DOHH2 (cell line): ENCODE measurements around the gene EXOC3L1.

Source experiments
- H3F3A ChIP-seq: fragments of 200-600 bp; sonication (generic), shearing (Covaris generic); 2 replicates; pipeline ENCODE4 v1.6.0; 2016; ENCODE audit warnings: antibody characterized with exemption, mild to moderate bottlenecking; ENCODE audit not compliant: control insufficient read depth, insufficient read depth
- H3K27ac ChIP-seq: fragments of 200-600 bp; sonication (generic); 2 replicates; pipeline ENCODE4 v1.5.1; 2014; ENCODE audit warnings: low read depth, mild to moderate bottlenecking, low read length, moderate library complexity
- H3K27me3 ChIP-seq: fragments of 200-600 bp; sonication (generic); 2 replicates; pipeline ENCODE4 v1.6.1; 2014; ENCODE audit warnings: mild to moderate bottlenecking, low read length, mixed read lengths; ENCODE audit not compliant: control insufficient read depth
- H3K36me3 ChIP-seq: fragments of 200-600 bp; sonication (generic); 2 replicates; pipeline ENCODE4 v1.6.1; 2014; ENCODE audit warnings: mild to moderate bottlenecking, low read length, moderate library complexity, mixed read lengths; ENCODE audit not compliant: control insufficient read depth
- H3K4me1 ChIP-seq: fragments of 200-600 bp; sonication (generic); 2 replicates; pipeline ENCODE4 v1.6.1; 2014; ENCODE audit warnings: mild to moderate bottlenecking, low read length, mixed read lengths; ENCODE audit not compliant: control insufficient read depth
- H3K4me2 ChIP-seq: fragments of 200-600 bp; sonication (generic); 2 replicates; pipeline ENCODE4 v1.6.0; 2014; ENCODE audit warnings: mild to moderate bottlenecking, low read length, moderate library complexity
- H3K4me3 ChIP-seq: fragments of 200-600 bp; sonication (generic); 2 replicates; pipeline ENCODE4 v1.5.1; 2014; ENCODE audit warnings: mild to moderate bottlenecking, low read length, mixed read lengths
- H3K79me2 ChIP-seq: fragments of 200-600 bp; sonication (generic); 2 replicates; pipeline ENCODE4 v1.6.1; 2014; ENCODE audit warnings: mild to moderate bottlenecking, low read length, mixed read lengths; ENCODE audit not compliant: control insufficient read depth
- H3K9me2 ChIP-seq: fragments of 200-600 bp; sonication (generic); replicated peaks from 2 replicates; pipeline ENCODE4 v1.6.1; 2014; ENCODE audit warnings: mild to moderate bottlenecking, low read length, mixed read lengths; ENCODE audit not compliant: control insufficient read depth
- H3K9me3 ChIP-seq: fragments of 200-600 bp; sonication (generic); 2 replicates; pipeline ENCODE4 v1.6.1; 2014; ENCODE audit warnings: antibody characterized with exemption, low read length, mixed read lengths; ENCODE audit not compliant: control insufficient read depth, insufficient read depth
- H4K20me1 ChIP-seq: fragments of 200-600 bp; sonication (generic); 2 replicates; pipeline ENCODE4 v1.6.0; 2014; ENCODE audit warnings: low read depth, mild to moderate bottlenecking, antibody characterized with exemption, low read length, moderate library complexity; ENCODE audit not compliant: control insufficient read depth, insufficient read depth
- EZH2phosphoT487 ChIP-seq: fragments of 200-600 bp; sonication (generic); IDR thresholded peaks from 2 replicates; pipeline ENCODE4 v1.6.1; 2017; ENCODE audit warnings: borderline replicate concordance, mild to moderate bottlenecking, antibody characterized with exemption, low read length, moderate library complexity, mixed read lengths
- TF ChIP-seq, protein P1 (sequence below): fragments of 200-600 bp; sonication (generic); IDR thresholded peaks from one replicate; pipeline ENCODE4 v1.5.1; 2014; ENCODE audit warnings: antibody characterized with exemption, mild to moderate bottlenecking, low read depth, low read length; ENCODE audit not compliant: poor library complexity, severe bottlenecking

EXOC3L1 gene

GRCh38 chr16:67202956-67203493 lies 13.1 kb upstream of the EXOC3L1 start:
- no peaks in the 10 kb centered on the region for H3K27me3 ChIP-seq

DNA sequence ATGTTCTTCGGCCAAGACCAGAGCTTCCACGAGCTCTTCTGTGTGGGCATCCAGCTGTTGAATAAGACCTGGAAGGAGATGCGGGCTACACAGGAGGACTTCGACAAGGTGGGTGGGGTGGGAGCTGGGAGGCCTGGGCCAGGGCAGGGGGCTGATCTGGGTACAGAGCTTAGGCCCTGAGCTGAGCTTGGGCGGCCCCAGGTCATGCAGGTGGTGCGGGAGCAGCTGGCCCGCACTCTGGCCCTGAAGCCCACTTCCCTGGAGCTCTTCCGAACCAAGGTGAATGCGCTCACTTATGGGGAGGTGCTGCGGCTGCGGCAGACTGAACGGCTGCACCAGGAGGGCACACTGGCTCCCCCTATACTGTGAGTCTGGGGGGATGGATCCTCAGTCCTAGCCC lies 12.5 kb upstream of the EXOC3L1 start:
- no peak for TF ChIP-seq EZH2phosphoT487
- TF ChIP-seq, protein P1, sequence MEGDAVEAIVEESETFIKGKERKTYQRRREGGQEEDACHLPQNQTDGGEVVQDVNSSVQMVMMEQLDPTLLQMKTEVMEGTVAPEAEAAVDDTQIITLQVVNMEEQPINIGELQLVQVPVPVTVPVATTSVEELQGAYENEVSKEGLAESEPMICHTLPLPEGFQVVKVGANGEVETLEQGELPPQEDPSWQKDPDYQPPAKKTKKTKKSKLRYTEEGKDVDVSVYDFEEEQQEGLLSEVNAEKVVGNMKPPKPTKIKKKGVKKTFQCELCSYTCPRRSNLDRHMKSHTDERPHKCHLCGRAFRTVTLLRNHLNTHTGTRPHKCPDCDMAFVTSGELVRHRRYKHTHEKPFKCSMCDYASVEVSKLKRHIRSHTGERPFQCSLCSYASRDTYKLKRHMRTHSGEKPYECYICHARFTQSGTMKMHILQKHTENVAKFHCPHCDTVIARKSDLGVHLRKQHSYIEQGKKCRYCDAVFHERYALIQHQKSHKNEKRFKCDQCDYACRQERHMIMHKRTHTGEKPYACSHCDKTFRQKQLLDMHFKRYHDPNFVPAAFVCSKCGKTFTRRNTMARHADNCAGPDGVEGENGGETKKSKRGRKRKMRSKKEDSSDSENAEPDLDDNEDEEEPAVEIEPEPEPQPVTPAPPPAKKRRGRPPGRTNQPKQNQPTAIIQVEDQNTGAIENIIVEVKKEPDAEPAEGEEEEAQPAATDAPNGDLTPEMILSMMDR: no peak
- Histone ChIP-seq H3K79me2 (no peaks in the 10 kb centered on the region), H3K4me1 (no peaks in the 10 kb centered on the region), H3K27me3 (no peaks in the 10 kb centered on the region), H3F3A (no peaks in the 10 kb centered on the region; the same call in 1 of the 2 replicates), H3K9me3 (no peaks in the 10 kb centered on the region), H3K4me2 (no peak overlapping the region), H4K20me1 (no peaks in the 10 kb centered on the region), H3K27ac (no peak overlapping the region), H3K4me3 (no peak overlapping the region), H3K9me2 (no peaks in the 10 kb centered on the region), H3K36me3 (peaks cover 59% of the 10 kb centered on the region)

More at GRCh38 chr16:67202956-67203493, 13.1 kb upstream of the EXOC3L1 start:
- Histone ChIP-seq H3K27ac (no peak overlapping the region), H3F3A (no peaks in the 10 kb centered on the region; the same call in 1 of the 2 replicates), H3K36me3 (peaks cover 53% of the 10 kb centered on the region), H3K9me3 (no peaks in the 10 kb centered on the region), H3K9me2 (no peaks in the 10 kb centered on the region), H3K4me2 (no peak overlapping the region), H4K20me1 (no peaks in the 10 kb centered on the region), H3K4me3 (no peak overlapping the region), H3K4me1 (no peaks in the 10 kb centered on the region), H3K79me2 (no peaks in the 10 kb centered on the region)
- no peak for TF ChIP-seq EZH2phosphoT487
- TF ChIP-seq, protein P1: no peak

DNA sequence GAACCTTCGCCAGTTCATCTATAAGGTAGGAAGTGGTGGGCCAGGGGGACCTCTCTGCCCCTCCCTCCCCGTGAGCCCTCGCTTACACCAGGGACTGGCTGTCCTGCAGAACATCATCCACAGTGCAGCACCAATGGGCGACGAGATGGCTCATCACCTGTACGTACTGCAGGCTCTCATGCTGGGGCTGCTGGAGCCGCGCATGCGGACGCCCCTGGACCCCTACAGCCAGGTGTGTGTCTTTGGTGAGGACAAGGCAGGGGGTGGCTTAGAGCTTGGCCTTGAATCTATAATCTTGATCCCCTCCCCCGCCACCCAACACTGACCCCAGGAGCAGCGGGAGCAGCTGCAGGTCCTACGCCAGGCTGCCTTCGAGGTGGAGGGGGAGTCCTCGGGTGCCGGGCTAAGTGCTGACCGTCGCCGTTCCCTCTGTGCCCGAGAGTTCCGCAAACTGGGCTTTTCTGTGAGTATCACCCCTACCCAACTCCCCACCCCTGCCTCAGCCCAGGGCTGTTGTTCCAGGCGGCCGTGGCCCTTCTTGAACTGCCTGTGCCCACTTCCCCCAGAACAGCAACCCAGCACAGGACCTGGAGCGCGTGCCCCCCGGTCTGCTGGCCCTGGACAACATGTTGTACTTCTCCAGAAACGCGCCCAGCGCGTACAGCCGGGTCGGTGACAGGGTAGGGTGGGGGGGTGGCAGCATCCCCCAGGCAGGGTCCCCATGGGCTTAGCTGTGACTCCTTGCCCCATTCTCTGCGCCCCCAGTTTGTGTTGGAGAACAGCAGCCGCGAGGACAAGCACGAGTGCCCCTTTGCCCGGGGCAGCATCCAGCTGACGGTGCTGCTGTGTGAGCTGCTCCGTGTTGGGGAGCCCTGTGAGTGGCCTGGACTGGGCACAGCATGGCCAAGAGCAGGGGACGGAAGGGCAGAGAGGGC lies 11.7 kb upstream of the EXOC3L1 start:
- TF ChIP-seq EZH2phosphoT487: no peak
- TF ChIP-seq, protein P1: no peak

More for the DNA sequence above, 11.7 kb upstream of the EXOC3L1 start:
- Histone ChIP-seq H3K4me2 (no peak overlapping the region), H3K27me3 (no peaks in the 10 kb centered on the region), H4K20me1 (no peaks in the 10 kb centered on the region), H3K9me2 (no peaks in the 10 kb centered on the region), H3K9me3 (no peaks in the 10 kb centered on the region), H3K36me3 (peaks cover 66% of the 10 kb centered on the region), H3K4me1 (no peaks in the 10 kb centered on the region), H3K79me2 (peaks cover 4% of the 10 kb centered on the region; the same call in 1 of the 2 replicates), H3F3A (no peaks in the 10 kb centered on the region; the same call in 1 of the 2 replicates), H3K27ac (no peak overlapping the region), H3K4me3 (no peak overlapping the region)
